ENCODE measurements around the gene FFAR1.
"Not testable (repeated sequence)": the region's sequence is repeated elsewhere in the genome, so short reads cannot be mapped to it uniquely, and the experiment has no call there.

Gene FFAR1

GRCh38 chr19:35352448-35353304 is 5.0 kb downstream of the FFAR1 start:
- Histone ChIP-seq H3K27ac (no peak overlapping the region), H3K9me3 (no peaks in the 10 kb centered on the region), H3K27me3 (no peaks in the 10 kb centered on the region), H3K36me3 (no peaks in the 10 kb centered on the region), H3K4me1 (ENCODE audit: control insufficient read depth in 1 of 2, insufficient read depth in 1 of 2, low read depth in 1 of 2, low read length in 1 of 2) (peaks cover 33 to 45% of the 10 kb centered on the region in 2 experiments), H3K4me3 (ENCODE audit: low read depth in 1 of 2, low read length in 1 of 2) (no peak overlapping the region)
- TF ChIP-seq CTCF (IDR thresholded peaks at IDR 0.05) = peak; percentile 85

GRCh38 chr19:35353635-35354034 is 5.9 kb downstream of the FFAR1 start:
- no peak for TF ChIP-seq CTCF (IDR thresholded peaks at IDR 0.05)
- no peaks in the 10 kb centered on the region for H3K9me3 ChIP-seq
- H3K27me3 ChIP-seq = no peaks in the 10 kb centered on the region
- H3K27ac ChIP-seq = no peak overlapping the region
- peaks cover 33 to 43% of the 10 kb centered on the region in 2 experiments for H3K4me1 ChIP-seq (ENCODE audit: control insufficient read depth in 1 of 2, insufficient read depth in 1 of 2, low read depth in 1 of 2, low read length in 1 of 2)
- no peaks in the 10 kb centered on the region for H3K36me3 ChIP-seq
- no peak overlapping the region for H3K4me3 ChIP-seq (ENCODE audit: low read depth in 1 of 2, low read length in 1 of 2)

GRCh38 chr19:35354898-35355297 is 7.2 kb downstream of the FFAR1 start:
- TF ChIP-seq CTCF (IDR thresholded peaks at IDR 0.05) = no peak

GRCh38 chr19:35355791-35356460 is 8.2 kb downstream of the FFAR1 start:
- Histone ChIP-seq H3K36me3 (no peaks in the 10 kb centered on the region), H3K27ac (no peak overlapping the region), H3K4me1 (ENCODE audit: control insufficient read depth in 1 of 2, insufficient read depth in 1 of 2, low read depth in 1 of 2, low read length in 1 of 2) (peaks cover 33 to 37% of the 10 kb centered on the region in 2 experiments), H3K4me3 (ENCODE audit: low read depth in 1 of 2, low read length in 1 of 2) (no peak overlapping the region), H3K27me3 (peaks cover 2% of the 10 kb centered on the region), H3K9me3 (no peaks in the 10 kb centered on the region)
- TF ChIP-seq CTCF (IDR thresholded peaks at IDR 0.05) = no peak

More at GRCh38 chr19:35354898-35355297, 7.2 kb downstream of the FFAR1 start:
- no peaks in the 10 kb centered on the region for H3K27me3 ChIP-seq
- H3K9me3 ChIP-seq = no peaks in the 10 kb centered on the region
- no peak overlapping the region for H3K27ac ChIP-seq
- no peak overlapping the region for H3K4me3 ChIP-seq (ENCODE audit: low read depth in 1 of 2, low read length in 1 of 2)
- H3K36me3 ChIP-seq = no peaks in the 10 kb centered on the region
- H3K4me1 ChIP-seq (ENCODE audit: control insufficient read depth in 1 of 2, insufficient read depth in 1 of 2, low read depth in 1 of 2, low read length in 1 of 2) = peaks cover 33 to 37% of the 10 kb centered on the region in 2 experiments

GRCh38 chr19:35357867-35358573 is 10.3 kb downstream of the FFAR1 start, which contains the start of gene FFAR3:
Gene FFAR3 (plus strand): TSS chr19:35358460. CDS start chr19:35358891, 431 bp downstream.
- Histone ChIP-seq H3K27me3 (peaks cover 16% of the 10 kb centered on the region), H3K9me3 (no peaks in the 10 kb centered on the region), H3K4me1 (ENCODE audit: control insufficient read depth in 1 of 2, insufficient read depth in 1 of 2, low read depth in 1 of 2, low read length in 1 of 2) (peaks cover 27 to 31% of the 10 kb centered on the region in 2 experiments), H3K4me3 (ENCODE audit: low read depth in 1 of 2, low read length in 1 of 2) (peak within 1 kb of the TSS; percentile 36 to 42), H3K27ac (peak within 1 kb of the TSS; percentile 54), H3K36me3 (no peaks in the 10 kb centered on the region)
- no peak for TF ChIP-seq CTCF (IDR thresholded peaks at IDR 0.05)

- peaks cover 19 to 23% of the 10 kb centered on the region in 2 experiments for H3K4me1 ChIP-seq (ENCODE audit: control insufficient read depth in 1 of 2, insufficient read depth in 1 of 2, low read depth in 1 of 2, low read length in 1 of 2)
- H3K27ac ChIP-seq; H3K9me3 ChIP-seq; H3K36me3 ChIP-seq; H3K4me3 ChIP-seq (ENCODE audit: low read depth in 1 of 2, low read length in 1 of 2): not testable (repeated sequence)
- peaks cover 16% of the 10 kb centered on the region for H3K27me3 ChIP-seq
Measured at GRCh38 chr19:35358834-35359233, 11.1 kb downstream of the FFAR1 start.

GRCh38 chr19:35359395-35359794 is 11.7 kb downstream of the FFAR1 start:
- not testable (repeated sequence) for H3K4me3 ChIP-seq (ENCODE audit: low read depth in 1 of 2, low read length in 1 of 2); H3K27ac ChIP-seq; H3K9me3 ChIP-seq; H3K36me3 ChIP-seq
- H3K4me1 ChIP-seq (ENCODE audit: control insufficient read depth in 1 of 2, insufficient read depth in 1 of 2, low read depth in 1 of 2, low read length in 1 of 2) = peaks cover 14 to 18% of the 10 kb centered on the region in 2 experiments
- H3K27me3 ChIP-seq = peaks cover 16% of the 10 kb centered on the region

GRCh38 chr19:35360081-35360480 is 12.4 kb downstream of the FFAR1 start:
- peaks cover 16% of the 10 kb centered on the region for H3K27me3 ChIP-seq
- not testable (repeated sequence) for H3K9me3 ChIP-seq; H3K4me3 ChIP-seq (ENCODE audit: low read depth in 1 of 2, low read length in 1 of 2); H3K27ac ChIP-seq; H3K36me3 ChIP-seq
- H3K4me1 ChIP-seq (ENCODE audit: control insufficient read depth in 1 of 2, insufficient read depth in 1 of 2, low read depth in 1 of 2, low read length in 1 of 2) = peaks cover 14 to 16% of the 10 kb centered on the region in 2 experiments

Measured in neutrophil (primary cell).